GM12878 (cell line): ENCODE measurements around the gene CTRL. TPM values are rescaled to one million over a fixed set of nuclear protein-coding genes. Genes with fewer than 3 reads are reported as not detected.

Experiments used
- ATAC-seq: fragments of 200-7000 bp; cut with Tn5 transposase; 3 replicates; pipeline ENCODE4 v1.9.1; 2020; ENCODE audit warnings: mild to moderate bottlenecking, moderate library complexity
- BruUV-seq: library from RNA; stranded (reverse); fragments of 400-500 nt; replicated peaks from 2 replicates; lab custom pipeline; 2021; lab: Mats Ljungman, UMichigan
- CTCF ChIA-PET: fragments of 300-600 bp; sonication (Branson Sonifier 250); formaldehyde crosslinking; extraction: SDS; loops from one replicate; lab custom pipeline; 2021; ENCODE audit warnings: inconsistent platforms; lab: Yijun Ruan, JAX
- POLR2A ChIA-PET: fragments of 350-600 bp; formaldehyde crosslinking; extraction: SDS; loops from one replicate; lab custom pipeline; 2021; ENCODE audit warnings: inconsistent platforms; lab: Charles Lee
- RAD21 ChIA-PET: fragments of 300-600 bp; sonication (Branson Sonifier 250); formaldehyde crosslinking; loops from one replicate; lab custom pipeline; 2023; ENCODE audit warnings: antibody characterized with exemption; ENCODE audit not compliant: unreplicated experiment; lab: Charles Lee
- SMC1A ChIA-PET: fragments of 300-600 bp; sonication (Branson Sonifier 250); formaldehyde crosslinking; loops from one replicate; lab custom pipeline; 2023; ENCODE audit not compliant: unreplicated experiment, uncharacterized antibody; lab: Charles Lee
- DNase-seq: peaks from one replicate; pipeline ENCODE4 v3.0.0-alpha.2; 2011; ENCODE audit warnings: low read depth, low spot score
- FAIRE-seq: peaks from 3 replicates; lab custom pipeline; 2011; peaks lifted over from hg19 to GRCh38; lab: Jason Lieb, UNC
- H2AFZ ChIP-seq: 2 replicates; pipeline ENCODE4 v1.6.0; 2011; ENCODE audit warnings: low read depth, low read length, control low read depth; ENCODE audit not compliant: control insufficient read depth
- H3K27ac ChIP-seq: 2 replicates; pipeline ENCODE4 v1.5.1; 2011; ENCODE audit warnings: control low read depth; ENCODE audit not compliant: control insufficient read depth, insufficient read depth
- H3K27me3 ChIP-seq, 2 experiments: replicated peaks in 1 of 2; 2 replicates each; pipeline versions ENCODE4 v1.6.0 to v1.6.1; 2011; ENCODE audit warnings: low read length in 1 of 2; ENCODE audit not compliant: control insufficient read depth in 2 of 2, insufficient read depth in 2 of 2
- H3K36me3 ChIP-seq, 2 experiments: 2 replicates each; pipeline ENCODE4 v1.5.1; 2011; ENCODE audit warnings: low read length in 1 of 2; ENCODE audit not compliant: control insufficient read depth in 2 of 2, insufficient read depth in 2 of 2
- H3K4me1 ChIP-seq: 2 replicates; pipeline ENCODE4 v1.6.1; 2011; ENCODE audit warnings: mild to moderate bottlenecking, low read length, moderate library complexity, mixed read lengths; ENCODE audit not compliant: control insufficient read depth, insufficient read depth
- H3K4me2 ChIP-seq: 2 replicates; pipeline ENCODE4 v1.6.0; 2011; ENCODE audit warnings: control low read depth; ENCODE audit not compliant: control insufficient read depth, insufficient read depth
- H3K4me3 ChIP-seq: fragments of 200-600 bp; sonication (generic); 2 replicates; pipeline ENCODE4 v1.5.1; 2016
- H3K79me2 ChIP-seq: 2 replicates; pipeline ENCODE4 v1.6.0; 2011; ENCODE audit warnings: low read length; ENCODE audit not compliant: control insufficient read depth, insufficient read depth
- H3K9ac ChIP-seq: 2 replicates; pipeline ENCODE4 v1.8.0; 2011; ENCODE audit warnings: low read length, control low read depth, mixed read lengths; ENCODE audit not compliant: control insufficient read depth, insufficient read depth
- H3K9me3 ChIP-seq: replicated peaks from 3 replicates; pipeline ENCODE4 v1.5.1; 2011; ENCODE audit warnings: mild to moderate bottlenecking, low read length; ENCODE audit not compliant: control insufficient read depth, insufficient read depth
- H4K20me1 ChIP-seq: 2 replicates; pipeline ENCODE4 v1.6.0; 2011; ENCODE audit not compliant: control insufficient read depth, insufficient read depth
- CREB1 ChIP-seq: IDR thresholded peaks from 2 replicates; pipeline ENCODE4 v1.6.1; 2012; ENCODE audit warnings: low read depth, mild to moderate bottlenecking, inconsistent platforms
- MTA3 ChIP-seq: IDR thresholded peaks from 2 replicates; pipeline ENCODE4 v1.6.1; 2012; ENCODE audit warnings: low read length, inconsistent platforms, borderline replicate concordance
- NR2C1 ChIP-seq: fragments of 450-650 bp; IDR thresholded peaks from 2 replicates; pipeline ENCODE4 v1.6.1; 2017; ENCODE audit warnings: antibody characterized with exemption, mild to moderate bottlenecking, moderate library complexity
- POLR2A ChIP-seq: IDR thresholded peaks from 2 replicates; pipeline ENCODE4 v1.6.1; 2011; ENCODE audit warnings: low read depth, mild to moderate bottlenecking, low read length
- SUPT20H ChIP-seq: IDR thresholded peaks from 2 replicates; pipeline ENCODE4 v1.6.1; 2011; ENCODE audit warnings: low read depth, mild to moderate bottlenecking, low read length, moderate library complexity, borderline replicate concordance; ENCODE audit not compliant: control insufficient read depth
- whole genome bisulfite sequencing: methylation state at CpG from one replicate; pipeline ENCODE4 v1.1.6; 2016; ENCODE audit warnings: low lambda C conversion rate; ENCODE audit not compliant: insufficient replicate concordance, insufficient coverage; ENCODE audit errors: missing lambda C conversion rate; 5-methylcytosine and 5-hydroxymethylcytosine counted together
- in situ Hi-C: fragments of 300-500 bp; cut with MboI; formaldehyde crosslinking; loops from 9 replicates; pipeline ENCODE4 v1.14.3; 2018; ENCODE audit warnings: mixed read lengths
- intact Hi-C: fragments of 100-400 bp; cut with micrococcal nuclease; formaldehyde crosslinking; loops from one replicate; pipeline ENCODE4 v1.14.2; 2022; ENCODE audit not compliant: unreplicated experiment
- polyA plus RNA-seq, 11 experiments: library from polyadenylated mRNA; depleted of rRNA in 4 of 11; unstranded in 6 of 11; stranded (reverse) in 5 of 11; fragments of >200 nt; fragmentation: Nextera tagmentation in 4 of 11; fragmentation: Illumina TruSeq in 1 of 11; extraction: Ambion mirVana in 4 of 11; extraction: Trizol in 1 of 11; gene quantifications; 1 replicate in 1 of 11; 2 replicates in 10 of 11; pipeline versions ENCODE4 v1.2.1 to v1.2.3, GENCODE V29; 2011 to 2016; ENCODE audit warnings: inconsistent platforms in 2 of 11, missing spikeins in 2 of 11, low read depth in 1 of 11
- total RNA-seq, 4 experiments: library from RNA; depleted of rRNA in 3 of 4; stranded (reverse); fragments of >200 nt in 3 of 4; fragmentation: Illumina TruSeq in 1 of 4; extraction: Trizol in 1 of 4; gene quantifications; 2 replicates each; pipeline versions ENCODE4 v1.2.1 to v1.2.3, GENCODE V29; 2013 to 2021

The CTRL gene
- total and polyA plus RNA-seq, 10 of the 15 experiments (the other 5 are each of a cell fraction or from before 2014, with no cell fraction given), result 1.1 to 4.9 (median 2.6) TPM

GRCh38 chr16:67927131-67927941, 4.3 kb downstream of the CTRL start:
- H2AFZ ChIP-seq, result no peak overlapping the region
- intact Hi-C loops (loop anchor here (5.0 to 10.0 kb wide), 2 partner anchors 35 to 403 kb away; partner anchors contain the start of genes PSKH1 and RIPOR1), in situ Hi-C loops (loop anchor here (5.0 kb wide), 2 partner anchors 110 to 250 kb away; no protein-coding TSS in a partner anchor)
- H3K4me3 ChIP-seq, result no peak overlapping the region
- 89% methylated on average over 22 of the region's 22 CpGs for WGBS
- H3K4me2 ChIP-seq, result no peak overlapping the region
- ChIA-PET CTCF (interaction anchor here (0.5 to 2.5 kb wide), 6 partner anchors 8 to 406 kb away, joined by 4 to 10 read pairs (median 6); no protein-coding TSS in a partner anchor), POLR2A (interaction anchor here (0.5 kb wide), 2 partner anchors 11 to 112 kb away, joined by 3 to 4 read pairs; no protein-coding TSS in a partner anchor), SMC1A (interaction anchor here (0.9 to 1.3 kb wide), 2 partner anchors 8 to 113 kb away, joined by 3 read pairs; no protein-coding TSS in a partner anchor), RAD21 (no interaction called here)
- DNase-seq (no peak), ATAC-seq (no peak), FAIRE-seq (no peak)
- peaks cover under 1 to 22% of the 10 kb centered on the region in 2 experiments; a peak in 3 of 4 replicates for H3K36me3 ChIP-seq
- no peak overlapping the region for H3K27ac ChIP-seq
- no peaks in the 10 kb centered on the region; the same call in 1 of the 2 replicates for H3K4me1 ChIP-seq
- TF ChIP-seq SUPT20H (no peak), NR2C1 (no peak), MTA3 (0 out of 2 replicates have a peak, but pooled peaks have one; percentile 15), CREB1 (no peak), POLR2A (peak; percentile 72)
- BruUV-seq, result no TSS peak
- no peaks in the 10 kb centered on the region for H3K79me2 ChIP-seq
- H4K20me1 ChIP-seq, result no peaks in the 10 kb centered on the region
- no peaks in the 10 kb centered on the region for H3K9me3 ChIP-seq
- no peaks in the 10 kb centered on the region for H3K27me3 ChIP-seq
- no peak overlapping the region for H3K9ac ChIP-seq
